Measurements from ENCODE around the gene LMF2.

Gene LMF2

GRCh38 chr22:50504369-50505211 is 2.9 kb downstream of the LMF2 start:
- DNase-seq (ENCODE audit: low read depth) = no peak

DNA sequence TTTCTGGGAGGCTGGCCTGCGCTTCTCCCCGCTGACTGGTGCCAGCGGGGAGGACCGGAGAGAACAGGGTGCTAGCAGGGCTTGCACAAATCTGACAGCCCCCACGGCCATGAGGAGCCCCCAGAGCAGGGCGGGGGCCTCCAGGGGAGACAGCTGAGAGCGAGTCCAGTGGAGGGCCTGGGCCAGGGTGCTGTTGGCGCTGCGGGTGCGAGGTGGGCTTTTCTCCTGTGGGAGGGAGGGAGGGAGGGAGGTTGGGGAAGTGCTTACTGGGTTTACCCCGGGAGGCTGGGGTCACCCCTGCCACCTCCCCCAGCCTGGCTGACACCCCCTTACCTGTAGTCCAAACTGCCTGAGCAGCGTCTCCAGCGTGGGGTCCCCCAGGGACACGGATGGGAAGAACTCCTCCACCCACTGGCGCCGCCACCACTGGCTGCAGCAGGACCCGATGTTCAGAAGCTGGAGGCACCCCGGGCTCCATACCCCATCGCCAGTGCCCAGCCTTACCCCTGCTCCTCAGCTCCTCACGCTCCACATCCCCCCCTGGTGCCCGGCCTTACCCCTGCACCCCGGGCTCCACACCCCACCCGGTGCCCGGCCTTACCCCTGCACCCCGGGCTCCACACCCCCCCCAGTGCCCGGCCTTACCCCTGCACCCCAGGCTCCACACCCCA is 3.9 kb downstream of the LMF2 start:
- no peak for DNase-seq (ENCODE audit: low read depth)

DNA sequence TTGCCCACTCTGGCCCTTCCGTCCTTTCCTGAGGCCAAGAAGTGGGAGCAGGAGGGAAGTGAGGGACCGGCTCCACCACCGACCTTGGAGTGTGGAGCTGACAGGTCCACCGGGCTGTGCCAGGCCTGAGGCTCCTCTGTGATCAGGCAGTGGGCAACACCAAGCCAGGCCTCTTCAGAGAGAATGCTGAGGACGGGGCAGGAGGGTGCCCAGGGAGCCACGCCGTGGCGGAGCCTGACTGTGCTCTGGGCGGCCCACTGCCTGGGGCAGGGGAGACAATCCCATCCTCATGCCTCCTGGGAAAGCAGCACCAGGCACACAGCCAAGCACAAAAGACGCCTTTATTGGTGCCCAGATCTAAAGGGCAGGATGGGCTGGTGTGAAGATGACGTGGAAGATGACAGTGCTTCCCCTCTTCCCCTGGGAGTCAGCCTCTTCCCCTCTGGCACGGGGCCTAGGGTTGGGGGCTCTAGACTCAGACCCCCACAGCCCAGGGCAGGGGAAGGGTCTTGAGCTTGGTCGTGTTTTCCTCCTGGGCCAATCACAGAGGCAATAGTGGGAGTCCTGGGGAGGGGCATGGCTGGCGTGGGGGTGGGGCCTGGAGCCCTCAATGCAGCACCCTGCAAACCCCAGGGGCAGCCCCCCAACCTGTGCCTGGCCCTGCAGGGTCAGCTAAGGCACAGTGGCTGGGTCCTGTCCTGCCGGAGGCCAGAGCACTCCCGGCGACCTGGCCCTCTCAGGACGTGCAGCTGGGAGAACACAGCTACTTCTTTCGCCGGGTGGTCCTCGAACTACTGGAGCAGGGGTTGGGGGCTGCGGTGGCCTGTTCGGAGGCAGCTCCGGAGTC is 4.7 kb downstream of the LMF2 start:
- no peak for DNase-seq (ENCODE audit: low read depth)

DNA sequence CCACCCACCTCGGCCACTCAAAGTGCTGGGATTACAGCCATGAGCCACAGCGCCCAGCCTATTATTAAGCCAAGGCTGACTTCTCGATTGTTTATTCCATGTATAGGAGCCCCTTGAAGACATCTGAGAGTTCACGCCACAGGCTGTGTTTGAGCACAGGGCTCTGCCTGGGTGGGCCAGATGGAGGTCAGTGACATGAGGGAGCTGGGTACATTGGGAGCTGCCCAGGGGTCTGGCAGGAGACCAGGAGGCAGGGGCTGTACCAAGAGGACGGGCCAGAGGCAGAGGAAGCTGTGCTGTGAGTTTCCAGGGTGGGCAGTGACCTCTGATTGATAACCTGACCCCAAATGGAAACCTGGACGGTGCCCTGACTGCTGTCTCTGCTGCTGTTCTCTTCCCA is 5.4 kb downstream of the LMF2 start:
- no peak for DNase-seq (ENCODE audit: low read depth)

DNA sequence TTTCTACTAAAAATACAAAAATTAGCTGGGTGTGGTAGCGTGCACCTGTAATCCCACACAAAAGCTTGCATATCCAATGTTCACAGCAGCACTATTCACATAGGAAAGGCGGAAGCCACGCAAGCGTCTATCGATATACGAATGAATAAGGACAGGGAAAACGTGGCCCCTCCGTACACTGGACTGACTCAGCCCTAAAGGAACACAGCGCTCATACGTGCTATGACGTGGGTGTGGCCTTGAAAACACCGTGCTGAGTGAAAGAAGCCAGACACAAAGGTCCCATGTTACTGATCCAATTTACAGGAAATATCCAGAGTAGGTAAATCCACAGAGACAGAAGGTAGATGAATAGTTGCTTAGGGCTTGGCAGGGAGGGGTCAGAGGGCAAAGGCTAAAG is 7.0 kb downstream of the LMF2 start:
- no peak for DNase-seq (ENCODE audit: low read depth)

DNA sequence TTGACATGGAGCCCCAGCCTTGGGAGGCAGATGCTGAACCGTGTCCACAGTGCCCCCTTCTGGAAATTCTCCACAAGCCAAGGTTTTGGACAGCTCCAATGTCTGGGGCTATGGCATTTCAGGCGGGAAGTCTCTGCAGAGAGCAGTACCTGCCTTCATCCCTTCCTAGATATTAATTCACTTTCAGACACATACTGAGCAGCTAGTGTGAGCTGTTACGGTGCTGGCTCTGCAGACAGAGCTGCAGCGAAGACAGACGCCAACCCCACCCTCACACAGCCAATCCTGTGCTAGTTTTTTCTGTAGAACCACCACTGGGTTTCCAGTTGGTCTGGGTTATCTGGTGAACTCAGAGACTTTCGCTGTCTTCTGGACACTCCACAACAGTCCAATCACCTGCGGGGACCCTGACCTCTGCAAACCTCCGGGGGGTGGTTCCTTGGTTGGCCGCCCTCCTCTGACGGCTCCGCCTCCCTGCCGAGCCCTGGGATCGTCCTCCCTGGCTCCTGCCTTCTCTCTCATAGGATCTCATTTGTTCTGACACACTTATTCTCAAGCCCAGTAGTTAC is 9.1 kb downstream of the LMF2 start:
- no peak for DNase-seq (ENCODE audit: low read depth)

DNA sequence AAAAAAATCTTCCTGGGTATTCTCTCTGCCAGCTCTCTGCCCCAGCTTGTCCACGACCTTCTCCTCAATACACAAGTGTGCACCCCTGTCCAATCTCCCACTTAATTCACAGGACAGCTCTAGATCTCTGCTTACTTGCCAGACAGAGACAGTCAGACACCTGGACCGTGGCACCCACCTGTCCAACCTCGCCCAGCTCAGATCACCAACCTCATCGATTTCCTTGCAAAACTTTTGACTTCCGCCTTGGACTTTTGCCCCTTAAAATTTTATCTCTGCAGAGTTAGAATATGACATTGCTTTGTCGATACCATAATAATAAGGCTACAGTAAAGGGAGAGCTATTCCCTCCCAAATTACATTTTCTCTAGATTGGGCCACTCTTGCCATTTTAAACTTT is 10.4 kb downstream of the LMF2 start:
- DNase-seq (ENCODE audit: low read depth) = no peak

- no peak for DNase-seq (ENCODE audit: low read depth)
Measured at GRCh38 chr22:50490531-50491308, 16.8 kb downstream of the LMF2 start.

GRCh38 chr22:50489363-50490243 is 17.9 kb downstream of the LMF2 start:
- no peak for DNase-seq (ENCODE audit: low read depth)

- DNase-seq (ENCODE audit: low read depth) = no peak
Measured at GRCh38 chr22:50488886-50489285, 18.6 kb downstream of the LMF2 start.

DNA sequence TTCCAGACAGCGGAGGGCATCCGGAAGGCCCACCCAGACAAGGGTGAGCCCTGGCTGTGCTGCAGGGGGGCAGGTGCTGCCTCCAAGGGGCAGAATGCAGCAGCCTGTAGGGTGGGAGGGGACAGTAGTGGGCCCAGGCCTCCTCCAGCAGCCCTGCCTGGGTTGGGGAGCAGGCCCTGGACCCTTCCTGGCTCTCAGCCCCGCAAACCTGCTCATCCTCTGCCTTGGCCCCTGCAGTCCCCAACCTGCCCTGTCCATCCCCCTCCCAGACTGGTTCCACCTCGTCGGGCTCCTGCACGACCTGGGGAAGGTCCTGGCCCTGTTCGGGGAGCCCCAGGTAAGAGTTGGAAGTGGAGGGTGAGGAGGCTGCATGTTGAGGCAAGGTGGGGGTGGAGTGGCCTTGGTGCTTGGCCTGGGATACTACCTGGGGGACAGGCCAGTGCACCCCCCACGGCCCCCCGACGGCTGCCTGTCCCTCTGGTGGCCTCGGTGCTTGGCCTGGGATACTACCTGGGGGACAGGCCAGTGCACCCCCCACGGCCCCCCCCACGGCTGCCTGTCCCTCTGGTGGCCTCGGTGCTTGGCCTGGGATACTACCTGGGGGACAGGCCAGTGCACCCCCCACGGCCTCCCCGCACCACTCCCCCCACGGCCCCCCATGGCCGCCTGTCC is 19.4 kb downstream of the LMF2 start:
- DNase-seq (ENCODE audit: low read depth) = no peak

GRCh38 chr22:50487290-50488005 is 20.1 kb downstream of the LMF2 start:
- DNase-seq (ENCODE audit: low read depth) = no peak

- DNase-seq (ENCODE audit: low read depth) = no peak
Measured at GRCh38 chr22:50486561-50487289, 20.8 kb downstream of the LMF2 start, which contains the start of gene MIOX. Gene MIOX (plus strand): TSS chr22:50486859. CDS start chr22:50486898, 39 bp downstream.

DNA sequence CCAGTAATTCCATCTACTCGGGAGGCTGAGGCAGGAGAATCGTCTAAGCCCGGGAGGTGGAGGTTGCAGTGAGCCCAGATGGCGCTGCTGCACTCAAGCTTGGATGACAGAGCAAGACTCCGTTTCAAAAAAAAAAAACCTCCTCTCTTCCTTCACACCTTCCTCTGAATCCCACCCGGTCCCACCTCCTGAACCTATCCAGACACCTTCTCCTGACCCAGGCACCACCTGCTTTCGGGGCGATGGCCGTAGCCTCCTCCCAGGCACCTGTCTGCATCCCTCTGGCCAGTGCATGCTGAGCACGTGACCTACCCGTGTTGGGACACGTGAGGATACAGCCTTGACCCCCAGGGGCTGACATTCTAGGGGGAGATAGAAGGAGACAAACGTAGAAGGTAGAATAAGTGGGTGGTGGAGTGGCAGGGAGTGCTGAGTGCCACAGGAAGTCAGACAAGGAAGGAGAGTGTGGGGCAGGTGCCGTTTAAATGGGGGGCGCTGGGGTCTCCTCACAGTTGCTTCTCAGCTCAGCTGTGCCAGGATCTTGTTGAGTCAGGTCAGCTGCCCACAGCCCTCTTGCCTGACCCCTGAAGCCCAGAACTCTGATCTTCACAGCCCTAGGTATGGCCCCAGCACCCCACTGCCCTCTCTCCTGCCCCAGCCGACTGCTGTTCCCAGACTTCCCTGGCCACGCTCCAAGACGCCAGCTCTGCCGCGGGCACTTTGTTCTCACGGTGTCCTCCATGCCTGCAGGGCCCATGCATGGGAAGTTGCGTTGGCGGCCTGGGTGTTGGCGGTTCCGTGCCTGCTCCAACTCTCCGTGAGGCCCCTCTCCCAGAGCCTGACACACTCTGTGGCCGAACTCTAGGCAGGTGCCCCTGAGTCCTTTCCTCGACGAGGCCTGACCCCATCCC is 22.0 kb downstream of the LMF2 start:
- DNase-seq (ENCODE audit: low read depth) = no peak

GRCh38 chr22:50483977-50484853 is 23.3 kb downstream of the LMF2 start:
- DNase-seq (ENCODE audit: low read depth) = no peak

DNA sequence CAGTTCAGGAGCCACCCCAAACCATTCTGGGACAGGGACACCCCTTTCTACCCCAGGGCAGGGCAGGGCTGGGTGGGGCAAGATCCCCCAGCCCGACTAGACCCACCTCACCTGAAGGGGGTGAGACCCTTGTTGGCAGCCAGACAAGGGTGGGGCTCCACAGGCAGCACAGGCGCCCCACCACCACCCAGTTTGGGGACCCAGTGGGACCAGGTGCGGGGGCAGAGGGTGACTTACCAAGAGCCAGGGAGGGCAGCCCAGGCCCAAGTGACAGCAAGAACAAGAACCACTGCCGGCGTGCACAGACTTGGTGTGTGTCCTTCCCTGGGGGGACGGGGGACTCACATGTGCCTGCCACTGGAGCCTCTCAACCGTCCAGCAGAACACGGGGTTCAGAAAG is 23.9 kb downstream of the LMF2 start:
- no peak for DNase-seq (ENCODE audit: low read depth)

Data from HS-27A (cell line).